COLO668 (cell line): ENCODE data around the gene PKN2.

ENCODE experiments used
- DNase-seq: peaks from one replicate; lab custom pipeline; 2025; ENCODE audit not compliant: unreplicated experiment; lab: John Stamatoyannopoulos, UW

PKN2 gene

DNA sequence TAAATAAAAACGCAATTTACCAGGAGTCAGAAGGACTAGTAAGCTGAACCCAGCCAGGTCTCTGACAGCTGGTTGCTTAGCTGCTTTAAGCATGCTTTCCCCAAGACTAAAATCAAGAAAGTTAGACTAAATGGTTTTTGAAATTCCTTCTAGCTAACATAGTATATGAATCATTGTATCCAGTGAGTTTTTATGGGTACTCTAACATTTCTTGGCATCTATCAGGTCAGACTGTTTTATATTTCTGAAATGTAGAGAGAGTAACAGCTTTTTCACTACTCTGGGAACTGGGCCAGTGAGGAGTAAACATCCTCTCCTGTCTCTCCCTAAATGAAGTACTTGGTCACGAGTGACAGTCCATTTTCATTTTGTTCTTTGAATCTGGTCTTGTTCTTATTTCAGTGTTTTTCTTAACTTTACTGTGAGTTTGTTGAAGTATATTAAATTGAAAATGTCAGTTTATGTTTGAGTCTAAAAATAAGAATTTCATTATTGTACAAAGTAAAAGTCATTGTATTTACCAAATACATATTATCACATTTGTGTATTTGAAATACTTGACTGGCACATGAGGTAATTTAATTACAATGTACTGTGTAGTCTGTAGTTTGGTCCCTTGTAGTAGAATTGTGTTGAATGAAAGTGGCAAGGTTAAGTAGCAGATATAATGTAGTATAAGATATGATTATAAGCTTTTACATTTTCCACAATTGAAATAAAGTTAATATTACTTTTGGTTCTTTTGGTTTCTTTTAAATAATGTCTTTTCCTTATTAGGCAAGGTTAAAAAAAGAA lies 47.6 kb downstream of the PKN2 start:
- no peak for DNase-seq

- DNase-seq = no peak
Observed at GRCh38 chr1:88735382-88735781, 51.3 kb downstream of the PKN2 start.

- no peak for DNase-seq
Observed at GRCh38 chr1:88735909-88736308, 51.8 kb downstream of the PKN2 start.

DNA sequence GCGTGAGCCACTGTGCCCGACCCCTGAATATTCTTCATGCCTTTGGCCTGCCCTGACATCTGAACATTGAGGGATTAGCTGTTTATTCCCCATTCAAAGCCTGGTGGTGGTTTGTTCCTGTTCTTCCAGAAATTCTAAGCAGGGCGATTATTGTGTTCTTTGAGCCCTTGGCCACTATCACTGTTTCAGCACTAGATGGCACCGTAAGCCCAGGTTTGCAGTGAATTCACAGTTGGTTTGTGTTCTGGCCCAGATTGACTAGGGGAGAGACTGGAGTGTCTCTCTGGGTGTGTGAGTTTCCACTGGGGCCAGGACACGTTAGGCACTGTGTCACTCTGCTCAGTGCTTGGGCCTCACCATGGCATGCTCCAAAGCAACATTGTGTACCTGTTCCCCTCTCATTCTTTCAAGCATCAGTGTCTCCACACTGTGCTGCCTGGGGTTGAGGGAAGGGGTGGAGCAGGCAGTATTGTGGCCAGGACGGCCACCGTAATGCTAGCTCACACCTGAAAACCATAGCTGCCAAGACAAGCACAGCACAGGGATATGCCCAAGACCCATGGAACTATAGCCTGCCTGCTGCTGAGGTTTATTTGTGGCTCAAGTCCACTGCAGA lies 52.7 kb downstream of the PKN2 start:
- no peak for DNase-seq

- DNase-seq = no peak
Observed at GRCh38 chr1:88737338-88737927, 53.4 kb downstream of the PKN2 start.

- DNase-seq = no peak
Observed at GRCh38 chr1:88740784-88741183, 56.7 kb downstream of the PKN2 start.

- DNase-seq = no peak
Observed at GRCh38 chr1:88741413-88741812, 57.3 kb downstream of the PKN2 start.

DNA sequence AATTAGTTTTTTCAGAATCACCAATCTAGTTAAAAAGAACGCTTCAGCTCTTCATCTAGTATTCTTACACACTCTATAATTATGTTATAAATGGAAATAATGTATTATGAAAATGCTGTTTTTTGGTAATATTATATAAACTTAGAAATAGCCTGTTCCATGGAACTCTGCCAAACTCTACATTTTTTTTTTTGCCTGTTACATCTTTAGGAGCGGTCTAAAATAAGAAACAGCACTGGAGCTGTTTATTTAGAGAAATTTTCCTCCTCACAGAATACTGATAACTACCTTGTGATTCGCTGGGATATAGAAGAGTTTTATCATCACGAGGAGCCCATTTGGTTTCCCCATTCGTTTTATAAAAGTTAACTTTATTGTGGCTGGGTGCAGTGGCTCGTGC lies 58.5 kb downstream of the PKN2 start:
- no peak for DNase-seq

DNA sequence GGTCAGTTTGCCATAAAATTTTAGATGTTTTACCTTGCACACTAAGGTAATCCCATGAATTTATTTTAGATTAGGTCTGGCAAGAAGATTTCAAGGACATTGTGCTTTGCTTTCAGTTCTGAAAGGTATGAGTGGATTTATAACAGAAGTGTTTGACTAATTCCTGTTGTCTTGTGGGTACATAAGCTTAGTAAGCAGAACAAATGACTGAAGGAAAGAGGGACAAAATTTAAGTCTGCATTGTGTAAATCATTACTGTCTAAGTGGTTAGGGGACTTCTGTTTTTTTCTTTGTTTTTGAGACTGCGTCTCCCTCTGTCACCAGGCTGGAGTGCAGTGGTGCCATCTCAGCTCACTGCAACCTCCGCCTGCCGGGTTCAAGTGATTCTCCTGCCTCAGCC lies 60.1 kb downstream of the PKN2 start:
- no peak for DNase-seq

DNA sequence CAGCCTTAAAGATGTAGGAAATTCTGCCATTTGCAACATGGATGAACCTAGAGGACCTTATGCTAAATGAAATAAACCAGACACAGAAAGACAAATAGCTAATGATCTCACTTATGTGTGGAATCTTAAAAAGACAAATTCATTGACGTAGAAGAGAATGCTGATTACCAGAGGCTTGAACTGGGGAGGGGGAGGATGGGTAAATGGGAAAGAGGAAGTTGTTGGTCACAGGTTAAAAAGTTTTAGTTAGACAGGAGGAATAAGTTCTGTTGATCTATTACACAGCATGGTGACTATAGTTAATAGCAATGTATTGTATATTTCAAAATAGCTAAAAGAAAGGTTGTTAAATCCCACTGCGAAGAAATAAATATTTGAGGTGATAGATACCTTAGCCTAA lies 62.8 kb downstream of the PKN2 start:
- no peak for DNase-seq

DNA sequence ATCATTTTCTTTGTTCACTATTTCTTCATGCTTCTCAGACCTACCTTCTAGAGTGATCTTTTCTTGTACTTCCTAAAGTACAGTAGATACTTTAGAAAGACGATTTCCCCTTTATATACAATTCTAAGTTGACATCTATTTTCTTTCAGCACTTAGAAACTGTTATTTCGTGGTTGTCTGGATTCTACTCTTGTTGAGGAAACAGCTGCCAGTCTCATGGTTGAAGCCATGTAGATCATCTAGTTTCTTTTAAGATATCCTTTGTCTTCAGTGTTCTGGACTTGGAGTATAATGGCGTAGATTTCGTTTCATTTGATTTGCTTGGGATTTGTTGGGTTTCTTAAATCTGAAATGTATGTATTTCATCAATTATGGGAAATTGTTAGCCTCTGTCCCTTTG lies 67.6 kb downstream of the PKN2 start:
- no peak for DNase-seq

- no peak for DNase-seq
Observed at GRCh38 chr1:88753506-88753905, 69.4 kb downstream of the PKN2 start.

GRCh38 chr1:88763649-88764406 lies 79.8 kb downstream of the PKN2 start:
- DNase-seq = no peak

DNA sequence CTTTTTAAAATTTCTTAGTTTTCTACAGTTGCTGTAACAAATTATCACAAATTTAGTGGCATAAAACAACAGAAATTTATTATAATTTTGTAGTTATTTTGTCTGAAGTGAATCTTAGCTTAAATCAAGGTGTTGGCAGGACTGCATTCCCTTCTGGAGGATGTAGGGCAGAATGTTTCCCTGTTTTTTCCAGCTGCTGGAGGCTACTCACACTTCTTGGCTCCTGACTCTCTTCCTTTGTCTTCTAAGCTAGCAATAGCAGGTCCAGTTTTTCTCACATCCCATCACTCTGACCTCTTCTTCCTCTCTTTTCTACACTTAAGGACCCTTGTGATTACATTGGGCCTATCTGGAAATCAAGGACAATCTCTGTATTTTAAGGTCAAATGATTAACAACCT lies 84.1 kb downstream of the PKN2 start:
- DNase-seq = no peak

GRCh38 chr1:88768816-88769215 lies 84.7 kb downstream of the PKN2 start:
- no peak for DNase-seq

DNA sequence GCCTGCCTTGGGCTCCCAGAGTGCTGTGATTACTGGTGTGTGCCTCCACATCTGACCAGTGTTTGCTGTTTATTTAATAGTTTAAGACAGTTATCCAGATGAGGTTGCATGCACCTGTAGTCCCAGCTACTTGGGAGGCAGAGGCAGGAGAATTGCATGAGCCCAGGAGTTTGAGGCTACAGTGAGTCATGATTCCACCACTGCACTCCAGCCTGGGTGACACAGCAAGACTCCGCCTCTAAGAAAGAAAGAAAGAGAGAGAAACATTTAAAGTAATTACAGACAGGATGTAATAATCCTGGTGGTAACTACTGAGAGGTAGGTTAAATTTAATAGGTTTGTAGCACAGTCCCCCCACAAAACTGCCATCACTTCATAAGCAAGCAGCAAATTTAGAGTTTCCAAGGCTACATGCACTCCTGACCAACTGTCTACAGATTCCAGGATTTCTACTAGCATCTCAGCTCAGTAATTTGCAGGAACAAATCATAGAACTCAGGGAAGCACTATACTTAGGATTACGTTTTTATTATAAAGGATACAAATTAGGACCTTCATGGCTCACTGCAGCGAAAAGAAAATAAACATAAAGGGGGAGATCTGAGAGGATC lies 89.6 kb downstream of the PKN2 start:
- DNase-seq = no peak

GRCh38 chr1:88774151-88774556 lies 90.1 kb downstream of the PKN2 start:
- DNase-seq = peak; percentile 15

DNA sequence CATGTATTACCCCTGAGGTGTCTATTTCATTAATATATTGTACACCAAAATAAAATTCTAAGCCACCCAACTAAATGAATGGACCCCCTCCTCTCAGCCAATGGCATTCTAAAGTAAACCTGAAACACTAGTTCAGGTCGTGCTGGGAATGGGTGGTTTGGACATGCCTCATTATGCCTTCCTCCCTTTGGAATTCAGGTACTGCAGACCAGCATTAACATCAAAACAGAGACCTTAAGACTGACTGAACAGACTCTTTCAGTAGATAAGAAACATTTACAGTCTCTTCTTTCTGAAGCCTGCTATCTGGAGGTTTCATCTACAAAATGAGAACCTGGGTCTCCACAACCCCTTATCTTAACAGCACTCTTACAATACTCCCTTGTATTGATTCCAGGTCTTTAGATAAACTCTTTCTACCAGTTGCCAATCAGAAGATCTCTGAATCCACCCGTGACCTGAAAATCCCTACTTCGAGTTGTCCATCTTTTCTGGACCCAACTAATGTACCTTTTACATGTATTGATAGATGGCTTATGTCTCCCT lies 93.6 kb downstream of the PKN2 start:
- DNase-seq = no peak

DNA sequence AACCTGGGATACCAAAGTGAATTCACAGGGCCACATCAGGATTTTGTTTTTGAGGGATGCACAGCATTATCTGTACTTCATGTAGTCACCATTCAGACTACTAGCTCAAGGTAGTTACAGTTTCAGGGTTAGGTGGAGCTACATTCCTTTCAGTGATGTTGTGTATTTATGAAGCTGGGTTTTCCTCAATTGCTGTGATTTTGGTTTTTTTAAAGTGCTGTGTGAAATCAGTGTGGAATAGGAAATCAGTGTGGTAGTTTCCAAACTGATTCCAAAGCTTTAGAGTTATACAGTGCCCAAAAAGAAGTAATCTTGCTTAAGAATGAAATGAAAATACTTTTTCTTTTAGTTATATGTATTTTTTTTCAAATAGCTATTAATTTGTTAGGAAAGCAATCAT lies 95.8 kb downstream of the PKN2 start:
- no peak for DNase-seq

DNA sequence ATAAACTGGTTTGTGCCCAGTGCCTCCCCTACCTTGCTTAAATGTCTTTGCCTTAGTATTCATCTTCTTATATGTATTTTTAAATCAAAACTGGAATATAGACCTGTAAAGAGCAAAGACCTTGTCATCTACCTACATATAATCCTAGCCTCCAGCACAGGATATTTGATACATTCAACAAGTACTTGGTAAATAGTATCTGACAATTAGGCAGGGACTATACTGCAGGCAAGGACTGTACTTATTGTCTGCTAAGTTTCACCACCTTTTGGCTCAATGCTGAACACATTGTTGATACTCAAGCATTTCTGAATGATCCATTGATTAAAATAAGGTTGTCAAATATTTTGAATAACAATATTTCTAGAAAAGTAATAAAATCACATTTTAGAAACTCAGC lies 96.4 kb downstream of the PKN2 start:
- DNase-seq = no peak

GRCh38 chr1:88783145-88783544 lies 99.1 kb downstream of the PKN2 start:
- DNase-seq = no peak
